Astrocyte (in vitro differentiated cells and primary cell): ENCODE data around the gene SGCG. TPM values are rescaled to one million over a fixed set of nuclear protein-coding genes. Genes with fewer than 3 reads are reported as not detected.

Experiments used
- DNase-seq: peaks from one replicate; pipeline ENCODE4 v3.0.0-alpha.2; 2010; ENCODE audit warnings: low read depth
- FAIRE-seq: peaks from 2 replicates; lab custom pipeline; 2011; peaks lifted over from hg19 to GRCh38; lab: Jason Lieb, UNC
- H2AFZ ChIP-seq: 2 replicates; pipeline ENCODE4 v1.6.0; 2012; ENCODE audit warnings: low read depth, low read length, inconsistent platforms
- H3K27ac ChIP-seq: 2 replicates; pipeline ENCODE4 v1.5.1; 2011; ENCODE audit warnings: low read depth, low read length, inconsistent platforms
- H3K27me3 ChIP-seq: 2 replicates; pipeline ENCODE4 v1.6.0; 2011; ENCODE audit warnings: low read length, inconsistent platforms; ENCODE audit not compliant: insufficient read depth
- H3K36me3 ChIP-seq: 2 replicates; pipeline ENCODE4 v1.5.1; 2011; ENCODE audit warnings: low read length, inconsistent platforms; ENCODE audit not compliant: insufficient read depth
- H3K4me1 ChIP-seq: 2 replicates; pipeline ENCODE4 v1.5.1; 2011; ENCODE audit warnings: low read length, inconsistent platforms; ENCODE audit not compliant: insufficient read depth
- H3K4me2 ChIP-seq: 2 replicates; pipeline ENCODE4 v1.6.0; 2012; ENCODE audit warnings: low read length, inconsistent platforms
- H3K4me3 ChIP-seq: 2 replicates; pipeline ENCODE4 v1.5.1; 2011; ENCODE audit warnings: low read depth, mild to moderate bottlenecking, low read length, inconsistent platforms; ENCODE audit not compliant: insufficient read depth
- H3K79me2 ChIP-seq: 2 replicates; pipeline ENCODE4 v1.6.0; 2012; ENCODE audit warnings: mild to moderate bottlenecking, low read length, inconsistent platforms; ENCODE audit not compliant: insufficient read depth
- H3K9ac ChIP-seq: 2 replicates; pipeline ENCODE4 v1.6.0; 2012; ENCODE audit warnings: mild to moderate bottlenecking, low read length, inconsistent platforms
- H3K9me3 ChIP-seq: 2 replicates; pipeline ENCODE4 v1.5.1; 2012; ENCODE audit warnings: low read depth, mild to moderate bottlenecking, low read length, inconsistent platforms; ENCODE audit not compliant: insufficient read depth
- H4K20me1 ChIP-seq: 2 replicates; pipeline ENCODE4 v1.6.0; 2012; ENCODE audit warnings: low read length, inconsistent platforms; ENCODE audit not compliant: insufficient read depth
- H3K27ac Mint-ChIP-seq: one replicate; pipeline ENCODE4 v1.8.0; 2021; ENCODE audit warnings: mild to moderate bottlenecking, mixed read lengths; ENCODE audit not compliant: unreplicated experiment
- H3K27me3 Mint-ChIP-seq: one replicate; pipeline ENCODE4 v1.8.0; 2021; ENCODE audit warnings: low read depth, mixed read lengths; ENCODE audit not compliant: unreplicated experiment
- H3K36me3 Mint-ChIP-seq: one replicate; pipeline ENCODE4 v1.8.0; 2021; ENCODE audit warnings: low read depth, mixed read lengths; ENCODE audit not compliant: unreplicated experiment
- H3K4me1 Mint-ChIP-seq: one replicate; pipeline ENCODE4 v1.8.0; 2021; ENCODE audit warnings: low read depth, mixed read lengths; ENCODE audit not compliant: unreplicated experiment
- H3K4me3 Mint-ChIP-seq: one replicate; pipeline ENCODE4 v1.8.0; 2021; ENCODE audit warnings: mild to moderate bottlenecking, moderate library complexity, mixed read lengths; ENCODE audit not compliant: unreplicated experiment
- H3K9me3 Mint-ChIP-seq: one replicate; pipeline ENCODE4 v1.8.0; 2021; ENCODE audit warnings: mild to moderate bottlenecking, mixed read lengths; ENCODE audit not compliant: unreplicated experiment
- EZH2 ChIP-seq: IDR thresholded peaks from 2 replicates; pipeline ENCODE4 v1.6.1; 2012; ENCODE audit warnings: mild to moderate bottlenecking, low read length, inconsistent platforms; ENCODE audit not compliant: insufficient read depth
- total RNA-seq: library from RNA; stranded (reverse); gene quantifications from 2 replicates; pipeline ENCODE4 v1.2.1, GENCODE V29; 2021
- TF ChIP-seq, protein P1 (sequence below): IDR thresholded peaks from 2 replicates; pipeline ENCODE4 v1.5.1; 2011; ENCODE audit warnings: low read depth, mild to moderate bottlenecking, inconsistent platforms, low read length, moderate library complexity; ENCODE audit not compliant: insufficient read depth

The SGCG gene
- total RNA-seq, 1 donor from 2014 or later: 0.18 TPM

DNA sequence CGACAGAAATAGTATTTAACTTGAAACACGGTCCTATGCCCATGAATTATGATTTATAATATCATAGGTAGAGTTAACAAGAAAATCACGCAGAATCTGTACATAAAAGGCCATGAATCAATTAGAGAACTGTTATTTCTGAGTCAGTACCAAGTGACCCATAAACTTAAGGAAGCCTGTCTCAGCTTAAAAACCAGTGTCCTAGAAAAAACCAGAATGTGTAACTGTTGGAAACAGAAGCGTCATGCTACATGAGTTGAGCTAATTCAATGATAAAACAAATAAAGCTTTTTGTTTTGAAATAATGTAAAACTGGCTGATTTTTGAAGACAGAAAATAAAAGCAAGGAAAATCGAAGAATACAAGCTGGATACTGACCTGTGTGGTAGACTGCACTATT lies 34.8 kb upstream of the SGCG start:
- Histone ChIP-seq H3K4me1 (no peaks in the 10 kb centered on the region), H3K9me3 (no peaks in the 10 kb centered on the region), H3K36me3 (no peaks in the 10 kb centered on the region), H3K27me3 (no peaks in the 10 kb centered on the region), H3K79me2 (no peaks in the 10 kb centered on the region), H3K27ac (no peak overlapping the region), H4K20me1 (no peaks in the 10 kb centered on the region), H3K4me3 (no peak overlapping the region), H3K4me2 (no peak overlapping the region), H2AFZ (no peak overlapping the region), H3K9ac (no peak overlapping the region)
- Mint-ChIP-seq H3K36me3 (no peaks in the 10 kb centered on the region), H3K4me3 (no peak overlapping the region), H3K4me1 (no peaks in the 10 kb centered on the region), H3K27ac (no peak overlapping the region), H3K27me3 (peaks cover 2% of the 10 kb centered on the region), H3K9me3 (no peaks in the 10 kb centered on the region)
- TF ChIP-seq EZH2: no peak
- no peak for FAIRE-seq
- DNase-seq: no peak

DNA sequence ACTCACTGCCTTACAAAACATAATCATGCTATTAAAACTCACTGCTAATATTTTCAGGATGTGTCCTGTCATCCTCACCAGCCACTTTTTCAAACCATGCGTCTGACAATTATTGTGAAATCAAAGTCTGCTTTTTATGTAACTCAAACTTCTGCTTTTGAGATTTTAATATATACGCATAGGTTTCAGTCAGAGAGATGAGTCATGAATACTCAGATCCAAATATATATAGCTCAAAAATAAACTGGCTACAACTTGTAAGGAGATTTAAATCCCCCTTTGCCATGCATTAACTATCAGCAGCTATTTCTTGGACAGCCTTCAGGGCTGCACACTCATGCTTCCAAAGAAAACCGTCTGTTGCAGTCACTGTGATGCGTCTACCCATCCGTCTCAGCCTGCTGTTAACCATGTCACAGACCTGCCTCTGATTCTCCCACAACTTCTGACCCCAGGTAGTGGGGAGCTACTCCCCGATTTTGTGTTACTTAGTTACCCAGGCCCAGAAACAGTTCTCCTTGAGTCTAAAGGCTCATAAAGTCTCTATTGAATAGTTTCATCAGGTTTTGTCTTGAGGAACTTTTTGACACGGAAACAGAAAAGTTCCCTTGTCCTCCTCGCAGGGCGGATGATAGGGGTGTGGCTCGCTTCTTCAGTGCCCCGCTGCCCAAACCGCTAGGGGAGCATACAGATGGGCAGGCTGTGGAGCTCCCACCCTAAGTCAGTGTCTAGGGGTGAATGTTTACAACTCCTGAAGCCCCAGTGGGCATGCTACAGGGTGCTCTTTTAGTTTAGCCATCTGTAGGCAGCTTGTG lies 33.8 kb upstream of the SGCG start:
- FAIRE-seq (no peak), DNase-seq (no peak)
- Histone ChIP-seq H3K9me3 (no peaks in the 10 kb centered on the region), H3K27me3 (no peaks in the 10 kb centered on the region), H3K36me3 (no peaks in the 10 kb centered on the region), H3K4me1 (no peaks in the 10 kb centered on the region), H2AFZ (no peak overlapping the region), H3K4me3 (no peak overlapping the region), H3K9ac (no peak overlapping the region), H3K79me2 (no peaks in the 10 kb centered on the region), H3K4me2 (no peak overlapping the region), H3K27ac (no peak overlapping the region), H4K20me1 (no peaks in the 10 kb centered on the region)
- no peak overlapping the region for H3K4me3 Mint-ChIP-seq
- no peaks in the 10 kb centered on the region for H3K36me3 Mint-ChIP-seq
- TF ChIP-seq, protein P1, sequence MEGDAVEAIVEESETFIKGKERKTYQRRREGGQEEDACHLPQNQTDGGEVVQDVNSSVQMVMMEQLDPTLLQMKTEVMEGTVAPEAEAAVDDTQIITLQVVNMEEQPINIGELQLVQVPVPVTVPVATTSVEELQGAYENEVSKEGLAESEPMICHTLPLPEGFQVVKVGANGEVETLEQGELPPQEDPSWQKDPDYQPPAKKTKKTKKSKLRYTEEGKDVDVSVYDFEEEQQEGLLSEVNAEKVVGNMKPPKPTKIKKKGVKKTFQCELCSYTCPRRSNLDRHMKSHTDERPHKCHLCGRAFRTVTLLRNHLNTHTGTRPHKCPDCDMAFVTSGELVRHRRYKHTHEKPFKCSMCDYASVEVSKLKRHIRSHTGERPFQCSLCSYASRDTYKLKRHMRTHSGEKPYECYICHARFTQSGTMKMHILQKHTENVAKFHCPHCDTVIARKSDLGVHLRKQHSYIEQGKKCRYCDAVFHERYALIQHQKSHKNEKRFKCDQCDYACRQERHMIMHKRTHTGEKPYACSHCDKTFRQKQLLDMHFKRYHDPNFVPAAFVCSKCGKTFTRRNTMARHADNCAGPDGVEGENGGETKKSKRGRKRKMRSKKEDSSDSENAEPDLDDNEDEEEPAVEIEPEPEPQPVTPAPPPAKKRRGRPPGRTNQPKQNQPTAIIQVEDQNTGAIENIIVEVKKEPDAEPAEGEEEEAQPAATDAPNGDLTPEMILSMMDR: no peak
- no peak for TF ChIP-seq EZH2
- no peaks in the 10 kb centered on the region for H3K9me3 Mint-ChIP-seq
- H3K27ac Mint-ChIP-seq: no peak overlapping the region
- H3K27me3 Mint-ChIP-seq: peaks cover 2% of the 10 kb centered on the region
- no peaks in the 10 kb centered on the region for H3K4me1 Mint-ChIP-seq

DNA sequence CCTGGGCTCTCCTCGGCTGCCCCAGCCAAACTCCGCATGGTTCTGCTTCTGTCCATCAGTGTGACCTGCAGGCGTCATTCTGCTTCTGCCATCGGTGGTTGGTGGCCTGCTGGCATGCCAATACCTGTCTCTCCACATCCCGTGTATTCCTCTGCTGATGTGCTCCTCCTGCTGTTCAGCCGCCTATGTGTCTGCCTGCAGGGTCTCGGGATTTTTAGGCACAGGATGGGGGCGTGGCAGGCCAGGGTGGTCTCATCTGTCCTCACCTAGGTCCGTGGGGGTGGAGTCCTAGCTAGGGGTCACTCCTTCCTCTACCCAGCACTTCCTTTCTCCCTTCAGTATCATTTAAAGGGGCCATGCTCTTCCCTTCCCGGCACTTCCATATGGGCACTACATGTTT lies 33.0 kb upstream of the SGCG start:
- Histone ChIP-seq H3K4me3 (no peak overlapping the region), H3K27ac (no peak overlapping the region), H3K9ac (no peak overlapping the region), H3K9me3 (no peaks in the 10 kb centered on the region), H3K79me2 (no peaks in the 10 kb centered on the region), H3K27me3 (no peaks in the 10 kb centered on the region), H2AFZ (no peak overlapping the region), H3K4me2 (no peak overlapping the region), H3K4me1 (no peaks in the 10 kb centered on the region), H3K36me3 (no peaks in the 10 kb centered on the region), H4K20me1 (no peaks in the 10 kb centered on the region)
- Mint-ChIP-seq H3K9me3 (no peaks in the 10 kb centered on the region), H3K27me3 (peaks cover 2% of the 10 kb centered on the region), H3K36me3 (peaks cover 1% of the 10 kb centered on the region), H3K4me1 (no peaks in the 10 kb centered on the region), H3K27ac (no peak overlapping the region), H3K4me3 (no peak overlapping the region)
- FAIRE-seq (no peak), DNase-seq (no peak)
- TF ChIP-seq, protein P1: no peak
- no peak for TF ChIP-seq EZH2
